B cell (primary cell): ENCODE results near the gene MAD2L1BP. TPM values are rescaled to one million over a fixed set of nuclear protein-coding genes. Genes with fewer than 3 reads are reported as not detected.

Experiments
- ATAC-seq: fragments of 200-7000 bp; cut with Tn5 transposase; one replicate; pipeline ENCODE4 v1.10.0; 2021; ENCODE audit warnings: low read depth, mild to moderate bottlenecking, moderate number of reproducible peaks, moderate library complexity
- CTCF ChIA-PET: fragments of 350-600 bp; sonication (Branson Sonifier 250); formaldehyde crosslinking; loops from one replicate; lab custom pipeline; 2021; ENCODE audit warnings: antibody characterized with exemption, inconsistent platforms; lab: Charles Lee
- POLR2A ChIA-PET: fragments of 350-600 bp; sonication (Branson Sonifier 250); formaldehyde crosslinking; loops from one replicate; lab custom pipeline; 2021; ENCODE audit warnings: antibody characterized with exemption; lab: Charles Lee
- DNase-seq: peaks from one replicate; pipeline ENCODE4 v3.0.0; 2013
- H2AFZ ChIP-seq: 2 replicates; pipeline ENCODE4 v1.6.1; 2012; ENCODE audit warnings: mild to moderate bottlenecking, low read depth, low read length; ENCODE audit not compliant: insufficient read depth, poor library complexity, severe bottlenecking
- H3K27ac ChIP-seq, 2 donors: 1 replicate in 1 of 2; 2 replicates in 1 of 2; pipeline ENCODE4 v1.5.1; 2012 to 2013; ENCODE audit warnings: low read length in 2 of 2, mild to moderate bottlenecking in 2 of 2, moderate library complexity in 1 of 2
- H3K27me3 ChIP-seq, 4 experiments: fragments of 200-600 bp in 1 of 4; sonication (generic) in 1 of 4; replicated peaks in 1 of 4; 1 replicate in 2 of 4; 2 replicates in 2 of 4; pipeline versions ENCODE4 v1.6.1 to v1.7.0; 2013 to 2016; ENCODE audit warnings: low read length in 3 of 4, mild to moderate bottlenecking in 2 of 4, mixed read lengths in 1 of 4, moderate library complexity in 1 of 4; ENCODE audit not compliant: insufficient read depth in 4 of 4, control insufficient read depth in 3 of 4; ENCODE audit errors: control extremely low read depth in 1 of 4
- H3K36me3 ChIP-seq, 2 experiments: replicated peaks in 1 of 2; 1 replicate in 1 of 2; 2 replicates in 1 of 2; pipeline versions ENCODE4 v1.6.1 to v1.7.1; 2013; ENCODE audit warnings: low read length in 1 of 2; ENCODE audit not compliant: insufficient read depth in 2 of 2, control insufficient read depth in 1 of 2; ENCODE audit errors: control extremely low read depth in 1 of 2, extremely low read depth in 1 of 2
- H3K4me1 ChIP-seq, 2 donors: fragments of 200-600 bp in 1 of 2; sonication (generic) in 1 of 2; 1 replicate in 1 of 2; 2 replicates in 1 of 2; pipeline versions ENCODE4 v1.5.1 to v1.6.1; 2013 to 2017; ENCODE audit warnings: low read length in 2 of 2; ENCODE audit not compliant: control insufficient read depth in 2 of 2, insufficient read depth in 2 of 2
- H3K4me2 ChIP-seq: replicated peaks from 2 replicates; pipeline ENCODE3; 2012; ENCODE audit warnings: mild to moderate bottlenecking, low read depth, low read length; ENCODE audit not compliant: poor library complexity, severe bottlenecking
- H3K4me3 ChIP-seq, 5 experiments: fragments of 200-600 bp in 1 of 5; sonication (generic) in 1 of 5; 1 replicate in 3 of 5; 2 replicates in 2 of 5; pipeline versions ENCODE4 v1.5.1 to v1.7.0; 2011 to 2016; ENCODE audit warnings: low read length in 4 of 5, mild to moderate bottlenecking in 4 of 5, low read depth in 2 of 5, control low read depth in 1 of 5, moderate library complexity in 1 of 5; ENCODE audit not compliant: insufficient read depth in 1 of 5; ENCODE audit errors: control extremely low read depth in 1 of 5, extremely low read depth in 1 of 5
- H3K79me2 ChIP-seq: fragments of 200-600 bp; sonication (generic); one replicate; pipeline ENCODE4 v1.6.0; 2016; ENCODE audit warnings: low read length; ENCODE audit not compliant: control insufficient read depth, insufficient read depth
- H3K9ac ChIP-seq: fragments of 200-600 bp; sonication (generic); 2 replicates; pipeline ENCODE4 v1.6.1; 2017; ENCODE audit warnings: mild to moderate bottlenecking, low read length, moderate library complexity
- H3K9me3 ChIP-seq, 3 donors: one replicate each; pipeline versions ENCODE4 v1.6.1 to v1.7.1; 2013; ENCODE audit warnings: low read length in 2 of 3; ENCODE audit not compliant: control insufficient read depth in 2 of 3, insufficient read depth in 1 of 3; ENCODE audit errors: control extremely low read depth in 1 of 3
- H4K20me1 ChIP-seq: 2 replicates; pipeline ENCODE4 v1.6.0; 2012; ENCODE audit warnings: mild to moderate bottlenecking, low read length; ENCODE audit not compliant: insufficient read depth, control insufficient read depth, poor library complexity, severe bottlenecking
- H3K27ac Mint-ChIP-seq: one replicate; pipeline ENCODE4 v1.8.0; 2021; ENCODE audit warnings: mixed read lengths
- H3K27me3 Mint-ChIP-seq: one replicate; pipeline ENCODE4 v1.8.0; 2021; ENCODE audit warnings: mixed read lengths
- H3K4me1 Mint-ChIP-seq: one replicate; pipeline ENCODE4 v1.8.0; 2021; ENCODE audit warnings: mixed read lengths
- H3K4me3 Mint-ChIP-seq: one replicate; pipeline ENCODE4 v1.8.0; 2021; ENCODE audit warnings: mixed read lengths
- H3K9me3 Mint-ChIP-seq: one replicate; pipeline ENCODE4 v1.8.0; 2022; ENCODE audit warnings: mixed read lengths; ENCODE audit not compliant: insufficient read depth
- CTCF ChIP-seq: fragments of 200-600 bp; IDR thresholded peaks from one replicate; pipeline ENCODE4 v1.8.0; 2022; ENCODE audit warnings: antibody characterized with exemption, mild to moderate bottlenecking
- EZH2 ChIP-seq: IDR thresholded peaks from 2 replicates; pipeline ENCODE4 v1.6.1; 2012; ENCODE audit warnings: borderline replicate concordance, low read depth, mild to moderate bottlenecking, moderate library complexity, low read length; ENCODE audit not compliant: insufficient read depth, poor library complexity, severe bottlenecking
- WGBS: methylation state at CpG from one replicate; pipeline ENCODE4 v1.1.5; 2013; ENCODE audit warnings: missing lambda C conversion rate; ENCODE audit not compliant: insufficient coverage; 5-methylcytosine and 5-hydroxymethylcytosine counted together
- intact Hi-C: fragments of 100-400 bp; cut with micrococcal nuclease; formaldehyde crosslinking; loops from one replicate; pipeline ENCODE4 v1.10.0; 2022
- polyA plus RNA-seq: library from polyadenylated mRNA; depleted of rRNA; stranded (reverse); fragments of >200 nt; gene quantifications from 2 replicates; pipeline ENCODE4 v1.2.3, GENCODE V29; 2012
- total RNA-seq, 2 donors: library from RNA; stranded (reverse); fragments of 120-200 nt in 1 of 2; gene quantifications; 1 replicate in 1 of 2; 2 replicates in 1 of 2; pipeline versions ENCODE4 v1.2.3 to v1.2.4, GENCODE V29; 2013 to 2022

The MAD2L1BP gene
- total and polyA plus RNA-seq, 2 donors (not counting 1 experiment from before 2014, with no cell fraction given), result 32.7 to 35.4 TPM

GRCh38 chr6:43622541-43622940 is 13.1 kb upstream of the MAD2L1BP start:
- Histone ChIP-seq H3K4me3 (no peak overlapping the region), H3K79me2 (peaks cover 12% of the 10 kb centered on the region), H3K9me3 (no peaks in the 10 kb centered on the region), H3K27ac (no peak overlapping the region), H3K36me3 (peaks cover 0 to 65% of the 10 kb centered on the region in 2 experiments), H3K9ac (no peak overlapping the region), H4K20me1 (peaks cover 3% of the 10 kb centered on the region), H3K4me1 (peaks cover 12 to 13% of the 10 kb centered on the region in 2 donors), H3K27me3 (no peaks in the 10 kb centered on the region), H3K4me2 (no peak overlapping the region), H2AFZ (no peak overlapping the region)
- Mint-ChIP-seq H3K27ac (no peak overlapping the region), H3K4me1 (peaks cover 14% of the 10 kb centered on the region), H3K4me3 (no peak overlapping the region), H3K27me3 (no peaks in the 10 kb centered on the region), H3K9me3 (no peaks in the 10 kb centered on the region)
- ATAC-seq (no peak), DNase-seq (no peak)
- ChIA-PET POLR2A (no interaction called here), CTCF (interaction anchor here (0.6 kb wide), 1 partner anchor 259 kb away, joined by 3 read pairs; no protein-coding TSS in a partner anchor)
- intact Hi-C loops, result loop anchor here (10.0 kb wide), 1 partner anchor 398 kb away; the partner anchor contains the start of gene DNPH1
- TF ChIP-seq CTCF, result no peak
- no peak for TF ChIP-seq EZH2
- WGBS, result 97% methylated on average over 10 of the region's 10 CpGs

- Histone ChIP-seq H4K20me1 (peaks cover 3% of the 10 kb centered on the region), H3K27me3 (no peaks in the 10 kb centered on the region), H3K36me3 (peaks cover 0 to 65% of the 10 kb centered on the region in 2 experiments), H3K4me1 (peaks cover 18 to 23% of the 10 kb centered on the region in 2 donors), H3K4me3 (no peak overlapping the region), H3K9me3 (peaks cover 0 to 3% (median 0%) of the 10 kb centered on the region in 3 donors), H2AFZ (no peak overlapping the region), H3K4me2 (no peak overlapping the region), H3K79me2 (peaks cover 25% of the 10 kb centered on the region), H3K27ac (no peak overlapping the region), H3K9ac (no peak overlapping the region)
- WGBS, result 97% methylated on average over 10 of the region's 12 CpGs
- ChIA-PET POLR2A (no interaction called here), CTCF (interaction anchor here (1.2 kb wide), 1 partner anchor 16 kb away, joined by 4 read pairs; no protein-coding TSS in a partner anchor)
- Mint-ChIP-seq H3K4me1 (peaks cover 25% of the 10 kb centered on the region), H3K27me3 (no peaks in the 10 kb centered on the region), H3K27ac (no peak overlapping the region), H3K9me3 (no peaks in the 10 kb centered on the region), H3K4me3 (no peak overlapping the region)
- ATAC-seq, result no peak
- intact Hi-C loops, result loop anchor here (10.0 kb wide), 1 partner anchor 399 kb away; the partner anchor contains the start of gene DNPH1
- DNase-seq, result no peak
- TF ChIP-seq EZH2, result no peak
- TF ChIP-seq CTCF, result no peak
Measured at GRCh38 chr6:43623880-43624785, 11.5 kb upstream of the MAD2L1BP start.
